GM12891 (cell line): ENCODE data around the gene ZNF644.
"Not testable (repeated sequence)": the region's sequence is repeated elsewhere in the genome, so short reads cannot be mapped to it uniquely, and the experiment has no call there.

ENCODE experiments used
- DNase-seq: peaks from one replicate; pipeline ENCODE4 v3.0.0; 2011; ENCODE audit warnings: low spot score; ENCODE audit not compliant: insufficient read length
- FAIRE-seq: peaks from 2 replicates; lab custom pipeline; 2011; peaks lifted over from hg19 to GRCh38; lab: Jason Lieb, UNC
- PAX5 ChIP-seq: IDR thresholded peaks from 2 replicates; pipeline ENCODE4 v1.6.1; 2011; ENCODE audit warnings: low read length, moderate library complexity, mild to moderate bottlenecking; ENCODE audit not compliant: insufficient read depth, severe bottlenecking
- POLR2A ChIP-seq: IDR thresholded peaks from 2 replicates; pipeline ENCODE4 v1.6.1; 2011; ENCODE audit warnings: low read depth, low read length, control low read depth
- POLR2AphosphoS5 ChIP-seq: IDR thresholded peaks from 2 replicates; pipeline ENCODE4 v1.6.1; 2011; ENCODE audit warnings: low read depth, low read length, control low read depth
- POU2F2 ChIP-seq: IDR thresholded peaks from 2 replicates; pipeline ENCODE4 v1.6.1; 2011; ENCODE audit warnings: low read depth, mild to moderate bottlenecking, control low read depth, low read length, moderate library complexity
- SPI1 ChIP-seq: IDR thresholded peaks from 2 replicates; pipeline ENCODE4 v1.6.1; 2011; ENCODE audit warnings: low read depth, low read length, control low read depth
- TAF1 ChIP-seq: IDR thresholded peaks from 2 replicates; pipeline ENCODE4 v1.6.1; 2011; ENCODE audit warnings: low read depth, low read length, control low read depth

ZNF644 gene

GRCh38 chr1:90922202-90922601 lies 99.6 kb downstream of the ZNF644 start:
- peak; percentile 9 for FAIRE-seq
- TF ChIP-seq POU2F2 (no peak), POLR2AphosphoS5 (no peak), PAX5 (no peak), POLR2A (no peak), TAF1 (no peak), SPI1 (no peak)
- no peak for DNase-seq

GRCh38 chr1:90919900-90920299 lies 101.9 kb downstream of the ZNF644 start:
- FAIRE-seq: no peak
- DNase-seq: no peak
- TF ChIP-seq PAX5 (no peak), POLR2A (no peak), TAF1 (no peak), POU2F2 (no peak), SPI1 (no peak), POLR2AphosphoS5 (no peak)

DNA sequence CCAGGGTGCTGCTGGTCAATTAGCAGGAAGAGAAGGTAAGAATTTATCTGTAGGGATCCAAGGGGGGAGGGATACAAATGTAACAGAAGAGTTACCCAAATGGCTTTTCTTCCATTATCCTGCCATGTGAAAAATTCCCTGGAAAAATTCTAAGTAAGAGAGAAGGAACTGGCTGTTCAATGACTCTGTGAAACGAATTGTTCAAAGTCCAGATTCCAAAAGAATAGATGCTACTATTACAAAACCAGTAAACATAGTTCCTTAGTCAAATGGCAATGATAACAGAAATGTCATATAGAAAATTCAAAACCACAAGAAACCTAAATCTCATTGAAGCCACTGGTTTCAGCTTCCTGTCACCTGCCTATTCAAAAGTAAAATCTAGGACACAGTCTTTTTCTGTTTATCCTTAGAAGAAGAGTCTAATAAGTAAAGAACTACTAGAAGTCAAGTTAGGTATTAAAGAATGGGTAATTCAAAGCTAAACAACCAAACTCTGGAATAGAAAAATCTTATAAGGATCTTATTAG lies 102.6 kb downstream of the ZNF644 start:
- no peak for TF ChIP-seq SPI1
- no peak for TF ChIP-seq PAX5
- no peak for FAIRE-seq
- DNase-seq: no peak

DNA sequence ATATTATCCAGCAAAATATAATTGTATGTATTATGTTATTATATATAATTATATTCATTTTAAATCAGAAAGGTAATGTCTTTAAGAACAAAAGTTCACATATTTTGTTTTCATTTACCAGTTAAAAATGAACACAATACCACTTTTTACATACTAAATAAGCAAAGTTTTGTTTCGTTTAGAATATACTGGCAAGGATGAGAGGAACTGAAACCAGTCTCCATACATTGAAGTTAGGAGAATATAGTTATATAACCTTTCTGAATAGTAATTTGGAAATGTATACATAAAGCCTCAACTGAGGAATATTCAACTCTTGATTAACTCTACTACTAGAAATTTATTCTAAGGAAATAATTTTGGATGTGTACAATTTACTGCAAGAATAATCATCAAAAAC lies 110.5 kb downstream of the ZNF644 start:
- DNase-seq: no peak
- no peak for FAIRE-seq
- TF ChIP-seq SPI1 (peak; percentile 77), PAX5 (no peak), POU2F2 (no peak)

- TF ChIP-seq SPI1 (no peak), POLR2AphosphoS5 (no peak), POU2F2 (no peak), POLR2A (no peak), PAX5 (no peak), TAF1 (no peak)
- no peak for FAIRE-seq
- DNase-seq: no peak
Observed at GRCh38 chr1:90902672-90903071, 119.2 kb downstream of the ZNF644 start.

DNA sequence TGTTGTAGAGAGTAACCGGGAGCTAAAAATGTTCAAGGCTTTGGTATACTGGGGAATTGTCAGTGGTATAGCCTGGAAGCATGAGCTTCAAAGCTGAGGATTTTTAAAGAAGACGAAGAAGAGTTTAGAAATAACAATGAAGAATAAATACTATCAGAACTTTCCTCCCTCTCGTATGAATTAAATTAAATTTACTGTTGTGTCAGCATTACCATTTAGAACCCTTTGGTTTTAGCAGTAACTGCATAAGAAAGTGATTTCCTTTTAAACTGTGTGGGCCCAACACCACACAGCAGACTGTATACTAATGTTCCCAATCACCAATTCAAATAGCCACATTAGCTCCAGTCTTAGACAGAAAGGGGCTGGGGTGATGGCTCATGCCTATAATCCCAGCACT lies 122.6 kb downstream of the ZNF644 start:
- FAIRE-seq: no peak

DNA sequence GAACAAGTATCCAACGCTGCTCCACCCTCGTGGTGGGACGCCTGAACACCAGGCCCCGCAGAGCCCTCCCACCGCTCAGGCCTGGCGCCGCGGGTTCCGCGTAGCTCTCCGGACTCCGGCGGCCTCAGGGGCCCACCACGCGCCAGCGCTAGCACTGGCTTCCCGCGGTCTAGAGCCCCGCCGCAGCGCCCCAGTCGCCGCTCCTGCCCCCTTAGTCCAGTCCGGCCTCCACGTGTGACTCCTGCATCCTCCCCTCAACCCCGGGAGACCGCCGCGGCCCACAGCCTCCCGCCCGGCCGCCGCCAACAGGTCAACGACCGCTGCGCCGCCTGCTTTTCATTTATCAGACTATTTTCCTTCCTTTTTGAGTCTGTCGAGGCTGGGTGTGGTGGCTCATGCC lies 128.2 kb downstream of the ZNF644 start:
- not testable (repeated sequence) for FAIRE-seq, DNase-seq

More for the DNA sequence above, 122.6 kb downstream of the ZNF644 start:
- DNase-seq: no peak
- no peak for TF ChIP-seq POLR2AphosphoS5

- not testable (repeated sequence) for FAIRE-seq, DNase-seq
Observed at GRCh38 chr1:90892884-90893283, 129.0 kb downstream of the ZNF644 start.

- not testable (repeated sequence) for DNase-seq, FAIRE-seq
Observed at GRCh38 chr1:90892196-90892595, 129.6 kb downstream of the ZNF644 start.

DNA sequence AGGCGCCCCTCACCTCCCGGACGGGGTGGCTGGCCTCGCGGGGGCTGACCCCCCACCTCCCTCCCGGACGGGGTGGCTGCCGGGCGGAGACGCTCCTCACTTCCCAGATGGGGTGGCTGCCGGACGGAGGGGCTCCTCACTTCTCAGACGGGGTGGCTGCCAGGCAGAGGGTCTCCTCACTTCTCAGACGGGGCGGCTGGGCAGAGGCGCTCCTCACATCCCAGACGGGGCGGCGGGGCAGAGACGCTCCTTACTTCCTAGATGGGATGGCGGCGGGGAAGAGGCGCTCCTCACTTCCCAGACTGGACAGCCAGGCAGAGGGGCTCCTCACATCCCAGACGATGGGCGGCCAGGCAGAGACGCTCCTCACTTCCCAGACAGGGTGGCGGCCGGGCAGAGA lies 130.1 kb downstream of the ZNF644 start:
- DNase-seq, FAIRE-seq: not testable (repeated sequence)

DNA sequence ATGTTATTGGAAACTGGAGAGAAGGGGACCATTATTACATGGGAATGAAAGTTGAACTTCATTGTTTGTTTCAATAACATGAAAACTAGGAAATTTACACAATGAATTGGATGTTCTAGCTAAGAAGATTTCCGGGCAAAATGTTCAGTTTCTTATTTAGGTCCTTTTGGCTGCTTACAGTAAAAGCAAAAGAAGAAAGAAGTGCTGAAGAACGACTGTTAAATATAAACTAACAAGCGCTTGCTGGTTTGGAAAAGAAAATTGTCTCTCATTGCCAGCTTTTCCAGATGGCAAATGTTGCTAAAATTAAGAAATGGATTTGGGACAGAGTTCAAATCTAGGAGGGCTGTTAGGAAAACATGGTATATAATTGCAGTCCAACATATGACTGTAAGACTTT lies 139.6 kb downstream of the ZNF644 start:
- TF ChIP-seq POLR2A (no peak), POU2F2 (no peak), POLR2AphosphoS5 (no peak), TAF1 (no peak), SPI1 (no peak), PAX5 (no peak)
- DNase-seq (no peak), FAIRE-seq (no peak)

DNA sequence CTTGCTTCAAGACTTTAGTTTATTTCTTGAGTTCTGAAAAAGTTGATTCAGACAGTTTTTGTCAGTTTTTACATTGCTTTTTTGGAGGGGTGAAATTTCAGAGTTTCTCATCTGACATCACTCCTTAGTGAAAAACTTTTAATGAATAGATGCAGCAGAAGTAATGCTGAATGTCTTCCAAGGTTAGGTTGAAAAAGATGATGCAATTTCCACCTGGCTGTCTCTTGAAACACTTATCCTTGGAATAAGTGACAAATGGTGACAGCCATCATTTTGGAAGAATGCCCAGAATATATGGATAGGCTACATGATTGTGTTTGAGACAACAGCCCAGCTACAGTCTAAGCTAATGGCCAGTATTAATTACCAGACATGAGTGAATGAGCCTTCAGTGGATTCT lies 140.8 kb downstream of the ZNF644 start:
- no peak for FAIRE-seq
- no peak for DNase-seq
- TF ChIP-seq POLR2AphosphoS5 (no peak), SPI1 (no peak), POLR2A (no peak), TAF1 (no peak), POU2F2 (no peak), PAX5 (no peak)

- no peak for FAIRE-seq
- no peak for DNase-seq
- TF ChIP-seq POLR2AphosphoS5: no peak
- no peak for TF ChIP-seq POU2F2
- TF ChIP-seq PAX5: no peak
- TF ChIP-seq SPI1: no peak
- no peak for TF ChIP-seq TAF1
- TF ChIP-seq POLR2A: no peak
Observed at GRCh38 chr1:90879281-90879680, 142.6 kb downstream of the ZNF644 start.
